Stromal cell of bone marrow (primary cell): Measurements from ENCODE around the gene DOK5.

Experiments
- DNase-seq: peaks from one replicate; pipeline ENCODE4 v3.0.0-alpha.2; 2012; ENCODE audit warnings: low read depth

DOK5 gene

GRCh38 chr20:54514028-54514607, 38.7 kb downstream of the DOK5 start:
- DNase-seq = no peak

- no peak for DNase-seq
These were observed 40.6 kb downstream of the DOK5 start for GRCh38 chr20:54515793-54516628.

GRCh38 chr20:54517241-54517975, 42.0 kb downstream of the DOK5 start:
- no peak for DNase-seq

GRCh38 chr20:54524849-54525248, 49.5 kb downstream of the DOK5 start:
- DNase-seq = no peak

- no peak for DNase-seq
These were observed 50.7 kb downstream of the DOK5 start for GRCh38 chr20:54525916-54526590.

- no peak for DNase-seq
These were observed 51.4 kb downstream of the DOK5 start for GRCh38 chr20:54526801-54527200.

- no peak for DNase-seq
These were observed 57.2 kb downstream of the DOK5 start for GRCh38 chr20:54532573-54532972.

- DNase-seq = no peak
These were observed 58.7 kb downstream of the DOK5 start for GRCh38 chr20:54534101-54534500.

GRCh38 chr20:54535033-54535432, 59.6 kb downstream of the DOK5 start:
- DNase-seq = no peak

GRCh38 chr20:54535746-54536145, 60.4 kb downstream of the DOK5 start:
- DNase-seq = no peak

GRCh38 chr20:54539521-54540046, 64.2 kb downstream of the DOK5 start:
- DNase-seq = no peak

GRCh38 chr20:54543369-54543768, 68.0 kb downstream of the DOK5 start:
- no peak for DNase-seq

- DNase-seq = no peak
These were observed 70.4 kb downstream of the DOK5 start for GRCh38 chr20:54545676-54546358.

- DNase-seq = no peak
These were observed 73.5 kb downstream of the DOK5 start for GRCh38 chr20:54548849-54549248.

GRCh38 chr20:54549658-54550326, 74.4 kb downstream of the DOK5 start:
- DNase-seq = no peak

- no peak for DNase-seq
These were observed 75.5 kb downstream of the DOK5 start for GRCh38 chr20:54550776-54551396.

GRCh38 chr20:54554006-54554405, 78.6 kb downstream of the DOK5 start:
- DNase-seq = no peak

GRCh38 chr20:54555150-54555549, 79.8 kb downstream of the DOK5 start:
- no peak for DNase-seq

GRCh38 chr20:54556406-54556805, 81.0 kb downstream of the DOK5 start:
- no peak for DNase-seq

- DNase-seq = no peak
These were observed 82.6 kb downstream of the DOK5 start for GRCh38 chr20:54557806-54558590.
